Measurements from ENCODE around the gene CRX.
"Not testable (repeated sequence)": the region's sequence is repeated elsewhere in the genome, so short reads cannot be mapped to it uniquely, and the experiment has no call there.

CRX gene

DNA sequence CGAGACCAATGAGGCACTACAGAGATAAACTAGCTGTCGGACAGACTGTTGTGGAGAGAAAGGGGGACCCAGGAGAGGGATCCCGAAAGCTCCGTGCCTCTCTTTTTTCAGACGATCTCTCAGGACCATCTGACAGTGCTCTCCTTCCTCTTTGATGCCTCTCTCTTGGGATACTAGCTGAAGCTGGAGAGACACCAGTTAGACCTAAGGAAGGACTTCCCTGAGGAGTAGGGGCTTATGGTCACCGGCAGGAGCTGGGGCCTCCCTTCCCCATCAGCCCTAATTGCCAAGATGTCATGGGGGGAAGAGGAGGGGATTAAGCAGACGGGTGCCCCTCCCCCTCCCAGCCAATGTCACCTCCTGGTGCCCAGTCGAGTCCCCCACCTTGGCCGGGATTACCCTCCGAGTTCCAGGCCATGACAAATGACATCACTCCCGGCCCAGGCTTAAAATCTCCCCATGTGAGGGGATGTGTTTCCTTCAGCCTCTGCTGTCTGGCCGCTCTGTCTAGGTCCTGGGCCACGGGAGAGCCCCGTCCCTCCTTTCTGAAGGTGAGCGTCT lies at the start of gene CRX:
CRX (plus strand) TSS at position 478 of the 561 bp plus-strand sequence. CDS start 12,507 bp downstream, outside the sequence.
- DNase-seq = no peak

DNA sequence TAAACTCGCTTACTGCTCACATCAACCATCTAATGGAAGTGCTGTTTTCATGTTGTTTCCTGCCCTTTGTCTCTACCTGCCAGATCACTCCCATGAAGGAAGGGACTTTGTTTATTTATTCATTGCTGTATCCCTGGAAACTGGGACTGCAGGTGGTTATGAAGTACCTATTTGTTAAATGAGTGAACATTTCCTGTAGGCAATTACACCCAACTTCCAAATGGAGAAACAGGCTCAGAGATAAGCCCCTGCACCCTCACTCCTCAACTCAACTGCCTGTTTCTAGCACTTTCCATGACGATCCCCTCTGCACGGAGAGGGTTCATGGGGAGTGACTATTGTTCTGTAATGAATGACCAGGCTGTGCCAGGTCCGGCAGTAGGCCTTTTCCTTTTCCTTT lies 45.2 kb upstream of the CRX start:
- DNase-seq = peak in 10 of 56 donors; percentile 3 to 45 (median 20)

GRCh38 chr19:47777245-47778048 lies 44.3 kb upstream of the CRX start:
- DNase-seq = not testable (repeated sequence)

DNA sequence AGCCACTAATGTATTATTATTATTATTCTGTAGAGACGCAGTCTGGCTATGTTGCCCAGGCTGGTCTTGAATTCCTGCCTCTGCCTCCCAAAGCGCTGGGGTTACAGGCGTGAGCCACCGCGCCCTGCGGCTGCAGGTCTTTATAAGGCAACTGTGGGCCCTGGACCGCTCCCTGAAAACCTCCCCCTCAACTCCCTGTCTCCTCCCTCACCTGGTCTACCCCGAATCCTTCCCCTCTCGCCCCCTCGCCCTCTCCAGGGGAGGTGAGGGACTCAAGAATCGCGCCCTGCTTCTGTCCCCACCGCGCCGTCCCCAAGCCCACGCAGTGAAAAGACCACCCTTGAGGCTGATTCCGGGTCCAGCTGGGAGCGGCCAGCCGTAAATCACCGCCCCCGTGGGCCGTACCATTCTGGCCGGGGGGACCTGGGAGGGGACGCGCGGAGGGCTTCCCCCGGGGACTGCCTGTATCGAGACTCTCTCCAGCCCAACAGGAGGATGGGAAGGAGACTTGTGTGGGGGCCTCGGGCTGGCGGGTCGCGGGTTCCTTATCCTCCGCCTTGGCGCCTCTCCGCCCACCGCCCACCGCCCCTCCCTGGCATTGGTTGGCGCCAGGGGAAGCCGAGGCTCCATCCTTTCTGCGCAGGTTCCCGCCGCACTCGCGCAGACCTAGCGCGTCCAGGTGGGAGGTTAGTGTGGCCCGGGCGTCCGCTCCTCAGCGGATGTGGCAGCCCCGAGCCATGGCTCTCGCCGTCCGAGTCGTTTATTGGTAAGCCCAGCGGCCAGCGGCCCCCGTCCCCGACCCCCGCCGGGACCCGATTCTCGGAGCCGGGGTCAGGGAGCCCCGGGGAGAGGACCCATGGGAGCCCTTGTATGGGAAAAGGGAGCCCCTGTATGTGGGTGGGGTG lies 43.4 kb upstream of the CRX start, which contains the start of gene SELENOW:
SELENOW (plus strand) TSS at position 655 of the 905 bp plus-strand sequence; CDS start at position 738, 83 bp downstream.
- peak in 54 of 56 donors; percentile 30 to 98 (median 84) for DNase-seq

DNA sequence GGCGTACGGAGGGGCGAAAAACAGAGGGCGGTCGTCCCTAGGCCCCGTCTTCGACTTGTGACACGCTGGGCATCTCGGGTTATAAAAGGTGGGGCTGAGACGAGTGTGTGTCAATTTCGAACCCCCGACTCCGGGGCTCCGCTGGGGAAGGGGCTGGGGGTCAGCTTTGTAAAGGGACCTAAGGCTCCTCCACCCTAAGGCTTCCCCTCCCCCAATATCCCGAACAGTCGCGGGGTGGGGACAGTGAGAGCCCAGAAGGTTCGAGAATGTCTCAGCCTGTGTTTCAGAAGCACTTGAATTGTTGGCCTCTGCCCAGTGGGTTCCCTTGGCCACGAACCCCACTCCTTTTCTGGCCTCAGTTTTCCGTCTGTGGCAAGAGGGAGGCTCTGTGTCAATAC lies 42.8 kb upstream of the CRX start:
- peak in 47 of 56 donors; percentile 5 to 77 (median 47) for DNase-seq

- DNase-seq = peak in 40 of 56 donors; percentile 10 to 79 (median 39)
Measured at GRCh38 chr19:47779524-47780214, 42.1 kb upstream of the CRX start.

DNA sequence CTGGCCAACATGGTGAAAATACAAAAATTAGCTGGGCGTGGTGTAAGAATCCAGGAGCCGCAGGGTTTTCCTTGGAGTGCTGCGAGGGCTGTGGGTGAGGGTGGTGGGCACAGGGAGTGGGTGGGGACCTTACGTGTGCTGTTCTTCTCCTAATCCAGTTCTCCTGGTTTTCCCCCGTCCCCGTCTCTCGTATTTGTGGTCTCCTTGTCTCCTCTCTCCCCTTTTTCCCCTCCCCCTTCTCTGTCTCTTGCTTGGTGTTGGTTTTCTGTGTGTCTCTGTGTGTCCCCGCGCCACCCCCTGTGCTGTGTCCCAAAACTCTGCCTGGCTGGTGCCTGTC lies 41.6 kb upstream of the CRX start:
- DNase-seq = no peak

DNA sequence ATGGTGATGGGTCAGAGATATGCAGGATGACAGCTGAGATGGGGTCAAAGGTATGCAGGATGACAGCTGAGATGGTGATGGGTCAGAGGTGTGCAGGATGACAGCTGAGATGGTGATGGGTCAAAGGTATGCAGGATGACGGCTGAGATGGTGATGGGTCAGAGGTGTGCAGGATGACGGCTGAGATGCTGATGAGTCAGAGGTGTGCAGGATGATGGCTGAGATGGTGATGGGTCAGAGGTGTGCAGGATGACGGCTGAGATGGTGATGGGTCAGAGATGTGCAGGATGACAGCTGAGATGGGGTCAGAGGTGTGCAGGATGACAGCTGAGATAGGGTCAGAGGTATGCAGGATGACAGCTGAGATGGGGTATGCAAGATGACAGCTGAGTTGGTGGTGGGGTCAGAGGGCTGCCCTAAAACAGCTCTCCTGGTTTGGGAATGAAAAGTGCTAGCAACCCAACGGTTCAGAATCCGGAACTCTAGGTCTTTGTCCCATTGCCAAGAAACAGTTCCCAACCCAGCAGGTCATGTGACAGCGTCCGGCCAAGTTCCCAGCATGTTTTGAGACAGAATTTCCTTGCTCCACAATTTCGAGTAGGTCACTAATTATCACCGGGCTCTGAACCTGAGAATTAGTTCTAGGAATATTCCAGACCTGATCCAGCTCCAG lies 40.0 kb upstream of the CRX start:
- DNase-seq = peak in 46 of 56 donors; percentile 13 to 74 (median 42)

- no peak for DNase-seq
Measured at GRCh38 chr19:47786566-47786965, 35.2 kb upstream of the CRX start.

GRCh38 chr19:47787307-47787706 lies 34.4 kb upstream of the CRX start:
- DNase-seq = not testable (repeated sequence)

- DNase-seq = not testable (repeated sequence)
Measured at GRCh38 chr19:47789811-47790210, 31.9 kb upstream of the CRX start.

DNA sequence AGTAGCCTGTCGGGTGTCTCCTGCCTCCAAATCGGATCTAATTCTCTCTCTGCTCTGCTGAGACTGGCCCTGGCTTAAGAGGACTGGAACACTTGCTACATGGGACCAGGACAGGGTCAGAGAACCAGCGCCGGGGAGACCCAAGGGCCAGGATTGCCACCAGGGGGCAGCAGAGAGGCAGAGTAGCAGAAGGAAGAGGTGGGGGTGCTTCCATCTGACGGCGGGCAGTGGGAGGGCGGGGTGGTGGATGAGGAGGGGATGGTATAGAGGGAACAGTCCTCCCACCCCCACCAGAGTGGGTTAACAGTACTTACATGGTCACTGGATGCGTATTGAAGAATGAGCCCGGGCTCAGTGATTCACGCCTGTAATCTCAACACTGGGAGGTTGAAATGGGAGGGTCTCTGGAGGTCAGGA lies 31.3 kb upstream of the CRX start:
- DNase-seq = peak in 49 of 56 donors; percentile 13 to 88 (median 53)

DNA sequence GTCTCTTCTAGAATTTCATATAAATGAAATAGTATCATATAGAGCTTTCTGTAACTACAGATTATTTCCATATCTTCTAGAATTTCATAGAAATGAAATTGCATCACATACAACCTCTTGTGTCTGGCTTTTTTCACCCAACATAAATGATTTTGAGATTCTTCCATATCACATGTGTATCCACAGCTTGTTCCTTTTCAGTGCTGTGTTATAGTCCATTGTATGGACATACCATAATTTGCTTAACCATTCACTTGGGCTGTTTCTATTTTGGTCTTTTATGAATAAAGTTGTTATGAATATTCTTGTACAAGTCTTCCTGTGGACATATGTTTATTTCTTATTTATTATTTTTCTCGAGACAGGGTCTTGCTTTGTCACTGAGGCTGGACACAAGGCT lies 29.1 kb upstream of the CRX start:
- DNase-seq = no peak

GRCh38 chr19:47794526-47794925 lies 27.2 kb upstream of the CRX start:
- no peak for DNase-seq

- DNase-seq = no peak
Measured at GRCh38 chr19:47796785-47797184, 25.0 kb upstream of the CRX start.

DNA sequence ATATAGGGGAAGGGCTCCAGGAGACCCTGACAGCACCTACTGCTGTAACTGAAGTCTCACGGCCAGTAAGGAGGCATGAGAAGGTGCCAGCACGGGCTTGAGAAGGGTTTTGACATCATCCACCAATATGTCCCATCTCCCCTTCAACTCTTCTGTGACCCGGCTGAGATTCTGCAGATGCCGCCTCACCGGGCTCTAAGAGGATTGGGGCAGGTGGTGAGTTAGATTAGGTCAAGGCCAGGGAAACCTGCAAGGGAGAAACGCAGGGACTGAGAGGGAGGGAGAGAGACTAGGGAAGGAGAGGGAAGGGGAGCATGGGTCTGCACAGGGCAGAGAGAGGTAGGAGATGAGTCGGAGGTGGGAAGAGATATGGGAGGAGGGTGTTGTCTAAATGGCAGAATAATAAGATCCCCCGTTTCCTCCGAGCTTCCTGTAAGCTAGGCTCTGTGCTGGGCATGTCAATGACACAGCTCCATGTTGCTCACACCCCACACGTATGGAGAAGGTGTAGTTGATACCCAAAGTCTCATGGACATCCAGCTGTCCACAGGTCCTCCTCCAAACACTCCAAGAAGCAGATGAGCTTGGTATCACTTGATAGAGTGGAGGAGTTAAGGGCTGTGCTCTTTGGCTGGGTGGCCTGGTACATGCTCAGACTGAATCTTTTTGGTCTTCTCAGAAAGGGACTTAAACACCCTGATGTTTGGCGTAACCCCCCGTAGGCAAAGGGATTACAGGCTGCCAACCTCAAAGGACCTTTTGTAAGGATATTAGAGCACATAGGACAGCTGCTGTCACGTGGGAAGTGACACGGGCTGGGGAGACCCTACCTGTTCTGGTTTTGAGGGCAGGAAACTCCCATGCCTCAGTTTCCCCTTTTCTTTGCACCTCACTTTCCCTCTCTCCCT lies 23.5 kb upstream of the CRX start:
- no peak for DNase-seq

- no peak for DNase-seq
Measured at GRCh38 chr19:47798904-47799266, 22.9 kb upstream of the CRX start.

GRCh38 chr19:47801270-47801669 lies 20.5 kb upstream of the CRX start:
- no peak for DNase-seq

DNA sequence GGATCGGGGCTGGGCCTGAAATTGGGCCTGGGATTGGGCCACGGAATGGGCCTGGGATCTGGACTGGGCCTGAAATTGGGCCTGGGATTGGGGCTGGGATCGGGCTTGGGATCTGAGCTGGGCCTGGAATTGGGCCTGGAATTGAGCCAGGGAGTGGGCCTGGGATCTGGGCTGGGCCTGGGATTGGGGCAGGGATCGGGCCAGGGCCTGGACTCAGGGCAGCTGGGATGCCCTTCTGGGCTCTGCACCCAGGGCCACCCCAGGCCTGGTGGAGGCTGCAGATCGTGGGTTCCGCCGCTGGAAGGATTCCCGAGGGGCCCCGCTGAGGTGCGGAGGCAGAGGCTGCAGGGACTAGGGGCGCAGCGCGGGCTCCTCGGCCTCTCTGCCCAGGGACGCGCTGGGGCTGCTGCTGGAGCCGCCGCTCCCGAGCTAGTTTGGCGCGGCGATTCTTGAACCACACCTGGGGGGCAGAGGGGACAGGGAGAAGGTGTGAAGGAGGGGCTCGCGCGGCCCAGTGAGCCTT lies 19.2 kb upstream of the CRX start:
- no peak for DNase-seq
